Naive thymus-derived CD4-positive, alpha-beta T cell (primary cell): ENCODE measurements around the gene LRRC4C. TPM values are rescaled to one million over a fixed set of nuclear protein-coding genes. Genes with fewer than 3 reads are reported as not detected.

Source experiments
- ATAC-seq: fragments of 150-1000 bp; cut with Tn5 transposase; 2 replicates; pipeline ENCODE4 v1.10.0; 2021; ENCODE audit warnings: mild to moderate bottlenecking, moderate library complexity
- CTCF ChIA-PET: fragments of 350-600 bp; sonication (Branson Sonifier 250); formaldehyde crosslinking; loops from one replicate; lab custom pipeline; 2021; ENCODE audit warnings: antibody characterized with exemption; lab: Charles Lee
- POLR2A ChIA-PET: fragments of 350-600 bp; sonication (Branson Sonifier 250); formaldehyde crosslinking; loops from one replicate; lab custom pipeline; 2021; ENCODE audit warnings: antibody characterized with exemption, inconsistent platforms; lab: Charles Lee
- DNase-seq, 9 donors: peaks; one replicate each; pipeline versions ENCODE4 v3.0.0 to v3.0.0-alpha.2; 2020 to 2022; ENCODE audit warnings: mixed read lengths in 1 of 9
- H3K27ac ChIP-seq: one replicate; pipeline ENCODE4 v1.7.0; 2013; ENCODE audit warnings: mild to moderate bottlenecking, low read depth, low read length, moderate library complexity
- H3K27me3 ChIP-seq, 2 donors: one replicate each; pipeline ENCODE4 v1.7.0; 2013; ENCODE audit warnings: low read length in 2 of 2, mild to moderate bottlenecking in 2 of 2, moderate library complexity in 2 of 2; ENCODE audit not compliant: control insufficient read depth in 2 of 2, insufficient read depth in 2 of 2
- H3K36me3 ChIP-seq, 3 experiments: 1 replicate in 2 of 3; 2 replicates in 1 of 3; pipeline ENCODE4 v1.7.0; 2013; ENCODE audit warnings: low read length in 3 of 3, mild to moderate bottlenecking in 3 of 3, moderate library complexity in 1 of 3; ENCODE audit not compliant: insufficient read depth in 3 of 3, control insufficient read depth in 2 of 3
- H3K4me1 ChIP-seq, 2 donors: one replicate each; pipeline ENCODE4 v1.7.0; 2013; ENCODE audit warnings: low read length in 2 of 2, mild to moderate bottlenecking in 2 of 2, moderate library complexity in 1 of 2; ENCODE audit not compliant: control insufficient read depth in 2 of 2, insufficient read depth in 2 of 2
- H3K4me3 ChIP-seq: 2 replicates; pipeline ENCODE4 v1.7.0; 2013; ENCODE audit warnings: mild to moderate bottlenecking, low read length
- H3K9me3 ChIP-seq, 3 experiments: 1 replicate in 2 of 3; 2 replicates in 1 of 3; pipeline ENCODE4 v1.7.0; 2013; ENCODE audit warnings: low read length in 3 of 3; ENCODE audit not compliant: control insufficient read depth in 2 of 3
- H3K27ac Mint-ChIP-seq, 9 donors: one replicate each; pipeline ENCODE4 v1.8.0; 2020 to 2022; ENCODE audit warnings: mixed read lengths in 9 of 9, mild to moderate bottlenecking in 8 of 9, moderate library complexity in 5 of 9, inconsistent platforms in 2 of 9
- H3K27me3 Mint-ChIP-seq, 5 donors: one replicate each; pipeline ENCODE4 v1.8.0; 2021 to 2022; ENCODE audit warnings: mixed read lengths in 5 of 5, mild to moderate bottlenecking in 1 of 5
- H3K36me3 Mint-ChIP-seq, 5 donors: one replicate each; pipeline ENCODE4 v1.8.0; 2020 to 2022; ENCODE audit warnings: mixed read lengths in 5 of 5, mild to moderate bottlenecking in 3 of 5, inconsistent platforms in 1 of 5
- H3K4me1 Mint-ChIP-seq, 7 donors: one replicate each; pipeline ENCODE4 v1.8.0; 2020 to 2022; ENCODE audit warnings: mixed read lengths in 7 of 7, mild to moderate bottlenecking in 3 of 7, inconsistent platforms in 1 of 7
- H3K4me3 Mint-ChIP-seq, 10 donors: one replicate each; pipeline ENCODE4 v1.8.0; 2020 to 2022; ENCODE audit warnings: mild to moderate bottlenecking in 10 of 10, mixed read lengths in 10 of 10, moderate library complexity in 6 of 10, inconsistent platforms in 2 of 10
- H3K9me3 Mint-ChIP-seq, 11 donors: one replicate each; pipeline ENCODE4 v1.8.0; 2020 to 2022; ENCODE audit warnings: mixed read lengths in 11 of 11, mild to moderate bottlenecking in 4 of 11, inconsistent platforms in 1 of 11, moderate library complexity in 1 of 11
- intact Hi-C, 2 donors: fragments of 100-400 bp; cut with micrococcal nuclease; formaldehyde crosslinking; loops; one replicate each; pipeline ENCODE4 v1.15.1; 2023
- polyA plus RNA-seq, 2 donors: library from polyadenylated mRNA; unstranded; fragments of 300-500 nt; fragmentation: Illumina TruSeq; gene quantifications; one replicate each; pipeline ENCODE4 v1.2.3, GENCODE V29; 2021
- total RNA-seq, 6 experiments: library from RNA in 5 of 6; stranded (reverse) in 5 of 6; gene quantifications; 1 replicate in 5 of 6; 2 replicates in 1 of 6; pipeline ENCODE4 v1.2.3 and lab custom pipeline; 2021 to 2026

The LRRC4C gene
- total and polyA plus RNA-seq, 7 experiments from 2014 or later: not detected

- Mint-ChIP-seq H3K4me1 (no peaks in the 10 kb centered on the region), H3K4me3 (no peak overlapping the region), H3K27ac (no peak overlapping the region), H3K36me3 (no peaks in the 10 kb centered on the region), H3K27me3 (no peaks in the 10 kb centered on the region), H3K9me3 (peaks cover 3 to 26% (median 16%) of the 10 kb centered on the region in 11 donors)
- no peak for DNase-seq
- CTCF ChIA-PET: no interaction called here
- no peaks in the 10 kb centered on the region for H3K36me3 ChIP-seq
- intact Hi-C loops: no loop called here
- no peaks in the 10 kb centered on the region for H3K27me3 ChIP-seq
- no peaks in the 10 kb centered on the region for H3K4me1 ChIP-seq
- no peak overlapping the region for H3K27ac ChIP-seq
- no peak for ATAC-seq
- H3K4me3 ChIP-seq: no peak overlapping the region
- POLR2A ChIA-PET: no interaction called here
- peaks cover 0 to 5% (median 0%) of the 10 kb centered on the region in 3 experiments for H3K9me3 ChIP-seq
These were observed 640.2 kb downstream of the LRRC4C start for GRCh38 chr11:40819230-40819629.

- Mint-ChIP-seq H3K27me3 (no peaks in the 10 kb centered on the region), H3K9me3 (peaks cover 1 to 36% (median 17%) of the 10 kb centered on the region in 11 donors), H3K36me3 (no peaks in the 10 kb centered on the region), H3K4me1 (no peaks in the 10 kb centered on the region), H3K4me3 (no peak overlapping the region), H3K27ac (no peak overlapping the region)
- intact Hi-C loops: no loop called here
- DNase-seq (no peak), ATAC-seq (no peak)
- Histone ChIP-seq H3K4me3 (no peak overlapping the region), H3K9me3 (peaks cover 0 to 5% (median 0%) of the 10 kb centered on the region in 3 experiments), H3K4me1 (no peaks in the 10 kb centered on the region), H3K27ac (no peak overlapping the region), H3K36me3 (no peaks in the 10 kb centered on the region), H3K27me3 (no peaks in the 10 kb centered on the region)
- ChIA-PET CTCF (no interaction called here), POLR2A (no interaction called here)
These were observed 642.5 kb downstream of the LRRC4C start for GRCh38 chr11:40816976-40817375.

- ChIA-PET CTCF (no interaction called here), POLR2A (no interaction called here)
- Mint-ChIP-seq H3K9me3 (peaks cover 0 to 43% (median 14%) of the 10 kb centered on the region in 11 donors), H3K36me3 (no peaks in the 10 kb centered on the region), H3K27ac (no peak overlapping the region), H3K4me1 (no peaks in the 10 kb centered on the region), H3K27me3 (no peaks in the 10 kb centered on the region), H3K4me3 (no peak overlapping the region)
- Histone ChIP-seq H3K4me3 (no peak overlapping the region), H3K36me3 (no peaks in the 10 kb centered on the region), H3K9me3 (no peaks in the 10 kb centered on the region), H3K27me3 (no peaks in the 10 kb centered on the region), H3K27ac (no peak overlapping the region), H3K4me1 (no peaks in the 10 kb centered on the region)
- intact Hi-C loops: no loop called here
- ATAC-seq: no peak
- DNase-seq: no peak
These were observed 661.5 kb downstream of the LRRC4C start for GRCh38 chr11:40797981-40798380.

GRCh38 chr11:40787224-40787623 is 672.2 kb downstream of the LRRC4C start:
- H3K36me3 Mint-ChIP-seq: peaks cover 0 to 4% (median 0%) of the 10 kb centered on the region in 5 donors
- POLR2A ChIA-PET: no interaction called here
- CTCF ChIA-PET: no interaction called here
- H3K27ac Mint-ChIP-seq: no peak overlapping the region
- ATAC-seq (no peak), DNase-seq (no peak)
- H3K4me3 Mint-ChIP-seq: no peak overlapping the region
- Histone ChIP-seq H3K27me3 (no peaks in the 10 kb centered on the region), H3K27ac (no peak overlapping the region), H3K9me3 (no peaks in the 10 kb centered on the region), H3K4me3 (no peak overlapping the region), H3K36me3 (no peaks in the 10 kb centered on the region), H3K4me1 (no peaks in the 10 kb centered on the region)
- peaks cover 0 to 33% (median 14%) of the 10 kb centered on the region in 11 donors for H3K9me3 Mint-ChIP-seq
- no peaks in the 10 kb centered on the region for H3K27me3 Mint-ChIP-seq
- intact Hi-C loops: no loop called here
- H3K4me1 Mint-ChIP-seq: no peaks in the 10 kb centered on the region

GRCh38 chr11:40763046-40763445 is 696.4 kb downstream of the LRRC4C start:
- intact Hi-C loops: no loop called here
- H3K36me3 Mint-ChIP-seq: no peaks in the 10 kb centered on the region
- H3K36me3 ChIP-seq: no peaks in the 10 kb centered on the region
- H3K9me3 ChIP-seq: peaks cover 0 to 13% (median 4%) of the 10 kb centered on the region in 3 experiments
- H3K4me1 Mint-ChIP-seq: no peaks in the 10 kb centered on the region
- H3K4me3 Mint-ChIP-seq: no peak overlapping the region
- no peaks in the 10 kb centered on the region for H3K27me3 ChIP-seq
- ChIA-PET POLR2A (no interaction called here), CTCF (no interaction called here)
- no peak overlapping the region for H3K27ac Mint-ChIP-seq
- no peak overlapping the region for H3K4me3 ChIP-seq
- no peak overlapping the region for H3K27ac ChIP-seq
- DNase-seq: no peak
- H3K27me3 Mint-ChIP-seq: no peaks in the 10 kb centered on the region
- ATAC-seq: no peak
- peaks cover 0 to 41% (median 11%) of the 10 kb centered on the region in 11 donors for H3K9me3 Mint-ChIP-seq
- H3K4me1 ChIP-seq: no peaks in the 10 kb centered on the region

- H3K27me3 ChIP-seq: no peaks in the 10 kb centered on the region
- no peaks in the 10 kb centered on the region for H3K36me3 ChIP-seq
- H3K27ac Mint-ChIP-seq: no peak overlapping the region
- no peaks in the 10 kb centered on the region for H3K4me1 Mint-ChIP-seq
- no peaks in the 10 kb centered on the region for H3K4me1 ChIP-seq
- DNase-seq (no peak), ATAC-seq (no peak)
- no peak overlapping the region for H3K4me3 Mint-ChIP-seq
- intact Hi-C loops: no loop called here
- peaks cover 0 to 10% (median 4%) of the 10 kb centered on the region in 3 experiments for H3K9me3 ChIP-seq
- no peak overlapping the region for H3K4me3 ChIP-seq
- H3K27me3 Mint-ChIP-seq: no peaks in the 10 kb centered on the region
- H3K27ac ChIP-seq: no peak overlapping the region
- peaks cover 3 to 40% (median 12%) of the 10 kb centered on the region in 11 donors for H3K9me3 Mint-ChIP-seq
- CTCF ChIA-PET: no interaction called here
- H3K36me3 Mint-ChIP-seq: no peaks in the 10 kb centered on the region
- POLR2A ChIA-PET: no interaction called here
These were observed 700.1 kb downstream of the LRRC4C start for GRCh38 chr11:40759341-40759740.

GRCh38 chr11:40754297-40754696 is 705.2 kb downstream of the LRRC4C start:
- ChIA-PET CTCF (no interaction called here), POLR2A (no interaction called here)
- H3K9me3 ChIP-seq: no peaks in the 10 kb centered on the region
- H3K27me3 Mint-ChIP-seq: no peaks in the 10 kb centered on the region
- ATAC-seq: no peak
- no peaks in the 10 kb centered on the region for H3K36me3 ChIP-seq
- intact Hi-C loops: no loop called here
- no peaks in the 10 kb centered on the region for H3K4me1 Mint-ChIP-seq
- H3K4me3 ChIP-seq: no peak overlapping the region
- H3K27ac ChIP-seq: no peak overlapping the region
- no peaks in the 10 kb centered on the region for H3K27me3 ChIP-seq
- no peaks in the 10 kb centered on the region for H3K36me3 Mint-ChIP-seq
- no peaks in the 10 kb centered on the region for H3K4me1 ChIP-seq
- H3K9me3 Mint-ChIP-seq: peaks cover 4 to 42% (median 15%) of the 10 kb centered on the region in 11 donors
- no peak overlapping the region for H3K27ac Mint-ChIP-seq
- no peak for DNase-seq
- H3K4me3 Mint-ChIP-seq: no peak overlapping the region
